K562 (cell line): Measurements from ENCODE around the gene IDUA. TPM values are rescaled to one million over a fixed set of nuclear protein-coding genes. Genes with fewer than 3 reads are reported as not detected.

Experiments
- CEBPB ChIP-seq: fragments of 450-650 bp; IDR thresholded peaks from 2 replicates; pipeline ENCODE4 v1.6.1; 2016; ENCODE audit warnings: missing genetic modification characterization, missing compliant biosample characterization
- HDAC1 ChIP-seq, 2 experiments: fragments of 450-650 bp; IDR thresholded peaks; 2 replicates each; pipeline ENCODE4 v1.6.1; 2016 to 2017; ENCODE audit warnings: inconsistent platforms in 1 of 2, mild to moderate bottlenecking in 1 of 2, moderate library complexity in 1 of 2
- NEUROD1 ChIP-seq: fragments of 150-350 bp; IDR thresholded peaks from 2 replicates; pipeline ENCODE4 v1.6.1; 2014; ENCODE audit warnings: borderline replicate concordance, low read length, low read depth; ENCODE audit not compliant: partially characterized antibody
- PHF21A ChIP-seq: fragments of 450-650 bp; IDR thresholded peaks from 2 replicates; pipeline ENCODE4 v1.6.1; 2017; ENCODE audit warnings: low read depth, borderline replicate concordance
- PURB ChIP-seq: sonication (generic); formaldehyde crosslinking; IDR thresholded peaks from 2 replicates; pipeline ENCODE4 v1.9.0; 2021; ENCODE audit warnings: low read depth, mild to moderate bottlenecking, missing genetic modification reagents
- RFX1 ChIP-seq: fragments of 450-650 bp; IDR thresholded peaks from 2 replicates; pipeline ENCODE4 v1.6.1; 2016; ENCODE audit warnings: mild to moderate bottlenecking, moderate library complexity
- TAF1 ChIP-seq: IDR thresholded peaks from 2 replicates; pipeline ENCODE4 v1.6.1; 2011; ENCODE audit warnings: mild to moderate bottlenecking, low read length, moderate library complexity; ENCODE audit not compliant: insufficient read depth, control insufficient read depth, severe bottlenecking; ENCODE audit errors: extremely low read depth
- TRIM24 ChIP-seq, 2 experiments: fragments of 450-650 bp; IDR thresholded peaks; 2 replicates each; pipeline ENCODE4 v1.6.1; 2016
- ZSCAN29 ChIP-seq: fragments of 450-650 bp; IDR thresholded peaks from 2 replicates; pipeline ENCODE4 v1.6.1; 2017
- polyA plus RNA-seq, 8 experiments: library from polyadenylated mRNA; depleted of rRNA in 4 of 8; stranded (reverse) in 5 of 8; unstranded in 3 of 8; fragments of >200 nt; fragmentation: Nextera tagmentation in 2 of 8; fragmentation: Illumina TruSeq in 1 of 8; extraction: Ambion mirVana in 2 of 8; extraction: Trizol in 1 of 8; gene quantifications; 2 replicates each; pipeline versions ENCODE4 v1.2.1 to v1.2.3, GENCODE V29; 2011 to 2014; ENCODE audit warnings: inconsistent platforms in 1 of 8, missing spikeins in 1 of 8
- total RNA-seq, 7 experiments: library from RNA; depleted of rRNA in 6 of 7; stranded (reverse); fragments of >200 nt in 6 of 7; fragmentation: Illumina TruSeq in 2 of 7; extraction: Trizol in 2 of 7; gene quantifications; 2 replicates each; pipeline versions ENCODE4 v1.2.1 to v1.2.3, GENCODE V29; 2011 to 2021; ENCODE audit warnings: low replicate concordance in 1 of 7
- TF ChIP-seq, protein P1 (sequence below): fragments of 150-350 bp; conservative IDR thresholded peaks from 2 replicates; pipeline ENCODE4 v1.6.1; 2014; ENCODE audit warnings: low read length
- TF ChIP-seq, protein P2 (sequence below), 2 experiments: IDR thresholded peaks; 2 replicates each; pipeline ENCODE4 v1.6.1; 2012; ENCODE audit warnings: improper control_type of control experiment in 2 of 2, low read depth in 2 of 2, low read length in 2 of 2, borderline replicate concordance in 1 of 2

The IDUA gene
- total and polyA plus RNA-seq, 9 of the 15 experiments (the other 6 are each of a cell fraction or from before 2014, with no cell fraction given) = 0.04 to 16.1 (median 1.2) TPM

DNA sequence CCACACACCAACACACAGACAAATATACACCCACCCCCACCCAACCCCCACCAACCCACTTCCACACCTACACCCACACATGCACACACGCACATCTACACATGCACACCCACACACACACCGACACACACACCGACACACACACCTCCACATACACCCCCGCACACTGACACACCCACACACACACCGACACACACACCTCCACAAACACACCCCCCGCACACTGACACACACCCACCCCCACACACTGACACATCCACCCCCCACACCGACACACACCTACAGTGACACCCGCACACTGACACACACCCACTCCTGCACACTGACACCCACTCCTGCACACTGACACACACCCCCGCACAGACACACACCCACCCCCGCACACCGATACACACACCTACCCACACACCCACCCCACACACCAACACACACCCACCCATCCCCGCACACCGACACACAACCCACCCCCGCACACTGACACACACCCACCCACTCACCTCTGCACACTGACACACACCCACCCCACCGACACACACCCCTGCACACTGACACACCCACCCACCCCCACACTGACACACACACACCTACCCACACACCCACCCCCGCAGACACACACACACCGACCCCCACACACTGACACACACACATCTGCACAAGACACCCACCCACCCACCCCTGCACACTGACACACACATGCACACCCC, 55.7 kb downstream of the IDUA start (continued):
- TF ChIP-seq, protein P1, sequence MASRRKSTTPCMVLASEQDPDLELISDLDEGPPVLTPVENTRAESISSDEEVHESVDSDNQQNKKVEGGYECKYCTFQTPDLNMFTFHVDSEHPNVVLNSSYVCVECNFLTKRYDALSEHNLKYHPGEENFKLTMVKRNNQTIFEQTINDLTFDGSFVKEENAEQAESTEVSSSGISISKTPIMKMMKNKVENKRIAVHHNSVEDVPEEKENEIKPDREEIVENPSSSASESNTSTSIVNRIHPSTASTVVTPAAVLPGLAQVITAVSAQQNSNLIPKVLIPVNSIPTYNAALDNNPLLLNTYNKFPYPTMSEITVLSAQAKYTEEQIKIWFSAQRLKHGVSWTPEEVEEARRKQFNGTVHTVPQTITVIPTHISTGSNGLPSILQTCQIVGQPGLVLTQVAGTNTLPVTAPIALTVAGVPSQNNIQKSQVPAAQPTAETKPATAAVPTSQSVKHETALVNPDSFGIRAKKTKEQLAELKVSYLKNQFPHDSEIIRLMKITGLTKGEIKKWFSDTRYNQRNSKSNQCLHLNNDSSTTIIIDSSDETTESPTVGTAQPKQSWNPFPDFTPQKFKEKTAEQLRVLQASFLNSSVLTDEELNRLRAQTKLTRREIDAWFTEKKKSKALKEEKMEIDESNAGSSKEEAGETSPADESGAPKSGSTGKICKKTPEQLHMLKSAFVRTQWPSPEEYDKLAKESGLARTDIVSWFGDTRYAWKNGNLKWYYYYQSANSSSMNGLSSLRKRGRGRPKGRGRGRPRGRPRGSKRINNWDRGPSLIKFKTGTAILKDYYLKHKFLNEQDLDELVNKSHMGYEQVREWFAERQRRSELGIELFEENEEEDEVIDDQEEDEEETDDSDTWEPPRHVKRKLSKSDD = no peak
- no peak for TF ChIP-seq PURB
- no peak for TF ChIP-seq RFX1
- no peak for TF ChIP-seq CEBPB (tag)
- TF ChIP-seq HDAC1 (IDR thresholded peaks at IDR 0.05) = peak in 1 of 2 experiments; percentile 45; a peak in 1 of 4 replicates
- peak; percentile 21 to 82; a peak in 3 of 4 replicates for TF ChIP-seq TRIM24 (IDR thresholded peaks at IDR 0.05)
- no peak for TF ChIP-seq TAF1
- no peak for TF ChIP-seq NEUROD1
- no peak for TF ChIP-seq ZSCAN29
- no peak for TF ChIP-seq PHF21A
- TF ChIP-seq, protein P2, sequence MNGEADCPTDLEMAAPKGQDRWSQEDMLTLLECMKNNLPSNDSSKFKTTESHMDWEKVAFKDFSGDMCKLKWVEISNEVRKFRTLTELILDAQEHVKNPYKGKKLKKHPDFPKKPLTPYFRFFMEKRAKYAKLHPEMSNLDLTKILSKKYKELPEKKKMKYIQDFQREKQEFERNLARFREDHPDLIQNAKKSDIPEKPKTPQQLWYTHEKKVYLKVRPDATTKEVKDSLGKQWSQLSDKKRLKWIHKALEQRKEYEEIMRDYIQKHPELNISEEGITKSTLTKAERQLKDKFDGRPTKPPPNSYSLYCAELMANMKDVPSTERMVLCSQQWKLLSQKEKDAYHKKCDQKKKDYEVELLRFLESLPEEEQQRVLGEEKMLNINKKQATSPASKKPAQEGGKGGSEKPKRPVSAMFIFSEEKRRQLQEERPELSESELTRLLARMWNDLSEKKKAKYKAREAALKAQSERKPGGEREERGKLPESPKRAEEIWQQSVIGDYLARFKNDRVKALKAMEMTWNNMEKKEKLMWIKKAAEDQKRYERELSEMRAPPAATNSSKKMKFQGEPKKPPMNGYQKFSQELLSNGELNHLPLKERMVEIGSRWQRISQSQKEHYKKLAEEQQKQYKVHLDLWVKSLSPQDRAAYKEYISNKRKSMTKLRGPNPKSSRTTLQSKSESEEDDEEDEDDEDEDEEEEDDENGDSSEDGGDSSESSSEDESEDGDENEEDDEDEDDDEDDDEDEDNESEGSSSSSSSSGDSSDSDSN (IDR thresholded peaks at IDR 0.05; ENCODE audit: borderline replicate concordance in 1 of 2, low read depth in 2 of 2, low read length in 2 of 2) = no peak
